HG03558 (cell line): ENCODE results near the gene KRTAP3-2.

Experiments
- ATAC-seq: cut with Tn5 transposase; IDR thresholded peaks from one replicate; pipeline ENCODE4 v1.9.1; 2021; ENCODE audit warnings: moderate number of reproducible peaks; ENCODE audit not compliant: unreplicated experiment; ENCODE audit errors: extremely low read depth

KRTAP3-2 gene

GRCh38 chr17:41012326-41013120 lies 12.8 kb upstream of the KRTAP3-2 start:
- no peak for ATAC-seq

GRCh38 chr17:41010441-41010840 lies 10.7 kb upstream of the KRTAP3-2 start:
- ATAC-seq, result no peak

- ATAC-seq, result no peak
Measured at GRCh38 chr17:41009936-41010335, 10.2 kb upstream of the KRTAP3-2 start.

GRCh38 chr17:41009301-41009760 lies 9.6 kb upstream of the KRTAP3-2 start:
- no peak for ATAC-seq

GRCh38 chr17:41008811-41009210 lies 9.1 kb upstream of the KRTAP3-2 start, which contains the start of gene KRTAP3-1:
Gene KRTAP3-1 (minus strand): TSS chr17:41009128. CDS start chr17:41009074, 54 bp downstream.
- ATAC-seq, result no peak

GRCh38 chr17:41004397-41004796 lies 4.7 kb upstream of the KRTAP3-2 start:
- ATAC-seq, result no peak

GRCh38 chr17:41003926-41004325 lies 4.2 kb upstream of the KRTAP3-2 start:
- no peak for ATAC-seq

- no peak for ATAC-seq
Measured at GRCh38 chr17:41002814-41003213, 3.1 kb upstream of the KRTAP3-2 start.

GRCh38 chr17:41001795-41002194 lies 2.1 kb upstream of the KRTAP3-2 start:
- no peak for ATAC-seq

GRCh38 chr17:40997361-40997760 lies 2.3 kb downstream of the KRTAP3-2 start:
- ATAC-seq, result no peak

GRCh38 chr17:40996829-40997228 lies 2.9 kb downstream of the KRTAP3-2 start:
- ATAC-seq, result no peak

- ATAC-seq, result no peak
Measured at GRCh38 chr17:40995116-40995515, 4.6 kb downstream of the KRTAP3-2 start.

GRCh38 chr17:40993839-40994238 lies 5.9 kb downstream of the KRTAP3-2 start, which contains the start of gene KRTAP3-3:
Gene KRTAP3-3 (minus strand): TSS chr17:40994164. CDS start chr17:40994097, 67 bp downstream.
- ATAC-seq, result no peak

GRCh38 chr17:40993084-40993483 lies 6.6 kb downstream of the KRTAP3-2 start:
- ATAC-seq, result no peak

GRCh38 chr17:40992666-40993065 lies 7.0 kb downstream of the KRTAP3-2 start:
- ATAC-seq, result no peak

- ATAC-seq, result no peak
Measured at GRCh38 chr17:40986920-40987319, 12.8 kb downstream of the KRTAP3-2 start.

GRCh38 chr17:40984226-40984625 lies 15.5 kb downstream of the KRTAP3-2 start, which contains the start of gene KRT40:
Gene KRT40 (minus strand): TSS chr17:40984326. CDS start chr17:40984273, 53 bp downstream.
- ATAC-seq, result no peak

- ATAC-seq, result no peak
Measured at GRCh38 chr17:40981115-40981514, 18.6 kb downstream of the KRTAP3-2 start.

- ATAC-seq, result no peak
Measured at GRCh38 chr17:40980596-40980995, 19.1 kb downstream of the KRTAP3-2 start.

GRCh38 chr17:40980117-40980516 lies 19.6 kb downstream of the KRTAP3-2 start:
- no peak for ATAC-seq

- no peak for ATAC-seq
Measured at GRCh38 chr17:40978575-40979151, 21.0 kb downstream of the KRTAP3-2 start.
